Colon (tissue), 2 donors: Measurements from ENCODE around the gene CAPN13.

Source experiments
- FAIRE-seq: peaks from 2 replicates; lab custom pipeline; 2012; peaks lifted over from hg19 to GRCh38; lab: Jason Lieb, UNC
- donor health status: control.
- donor health status: control.

Gene CAPN13

GRCh38 chr2:30764021-30764800, 43.0 kb downstream of the CAPN13 start:
- FAIRE-seq: no peak

DNA sequence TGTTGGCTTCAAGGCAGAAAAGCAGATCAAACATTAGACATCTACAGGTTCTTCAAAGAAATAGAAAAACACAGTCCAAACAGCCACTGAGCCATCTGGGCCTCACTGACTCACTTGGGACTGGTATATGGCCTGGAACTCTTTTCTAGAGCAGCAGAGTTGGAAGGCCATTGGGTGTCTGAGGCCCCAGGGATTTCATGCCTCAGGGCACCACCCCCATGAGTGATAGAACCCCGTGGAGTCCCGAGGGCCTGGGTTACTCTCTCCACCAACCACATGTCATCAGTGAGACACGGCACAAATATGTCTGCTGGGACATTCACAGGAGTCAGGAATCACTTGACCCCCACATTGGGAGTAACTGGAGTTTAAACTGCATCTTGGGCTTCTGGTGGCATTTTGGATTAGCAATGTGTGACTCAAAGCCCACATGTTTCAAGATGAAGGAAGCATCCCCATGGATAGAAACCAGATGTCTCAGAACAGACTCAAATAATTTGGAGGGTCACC, 44.0 kb downstream of the CAPN13 start:
- FAIRE-seq: no peak

DNA sequence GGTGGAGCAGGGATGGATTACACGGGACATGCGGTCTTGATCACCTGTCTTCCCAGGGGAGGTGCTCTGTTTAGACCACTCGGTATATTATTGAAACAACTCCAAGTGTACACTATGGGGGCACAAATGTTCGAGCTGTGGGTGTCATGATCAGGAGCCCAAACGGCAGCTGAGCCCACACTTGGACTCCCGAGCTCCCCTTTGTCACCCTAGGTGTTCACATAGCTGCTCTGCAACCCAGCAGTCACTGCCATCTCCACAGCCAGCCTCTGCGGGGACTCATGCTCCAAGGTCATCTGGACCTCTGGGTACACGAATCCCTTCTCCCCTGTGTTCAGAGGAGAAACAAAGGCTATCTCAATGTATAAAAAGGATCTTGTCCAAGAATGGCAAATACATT, 46.0 kb downstream of the CAPN13 start:
- FAIRE-seq: no peak

- no peak for FAIRE-seq
Measured at GRCh38 chr2:30759481-30759880, 47.8 kb downstream of the CAPN13 start.

DNA sequence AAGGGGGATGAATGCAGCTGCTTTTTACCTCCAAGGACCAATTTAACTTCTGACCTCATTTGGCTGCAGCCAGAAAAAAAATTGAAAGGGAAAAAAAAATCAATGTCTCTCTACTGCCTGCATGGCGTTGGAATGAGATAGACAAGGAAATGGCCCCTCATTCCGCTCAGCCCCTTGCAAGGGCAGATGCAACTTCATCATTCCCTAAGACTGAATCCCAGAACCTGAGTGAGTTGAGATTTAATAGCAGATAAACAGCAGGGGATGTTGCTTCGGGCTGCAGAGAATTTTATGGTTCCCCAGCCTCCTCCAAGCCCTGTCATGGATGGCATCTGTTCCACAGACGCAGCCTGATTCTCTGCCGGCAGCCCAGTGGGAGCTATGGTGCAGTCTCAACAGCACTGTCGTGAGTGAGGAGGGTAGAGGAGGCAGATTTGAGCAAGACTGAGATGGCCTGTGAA, 49.0 kb downstream of the CAPN13 start:
- no peak for FAIRE-seq

DNA sequence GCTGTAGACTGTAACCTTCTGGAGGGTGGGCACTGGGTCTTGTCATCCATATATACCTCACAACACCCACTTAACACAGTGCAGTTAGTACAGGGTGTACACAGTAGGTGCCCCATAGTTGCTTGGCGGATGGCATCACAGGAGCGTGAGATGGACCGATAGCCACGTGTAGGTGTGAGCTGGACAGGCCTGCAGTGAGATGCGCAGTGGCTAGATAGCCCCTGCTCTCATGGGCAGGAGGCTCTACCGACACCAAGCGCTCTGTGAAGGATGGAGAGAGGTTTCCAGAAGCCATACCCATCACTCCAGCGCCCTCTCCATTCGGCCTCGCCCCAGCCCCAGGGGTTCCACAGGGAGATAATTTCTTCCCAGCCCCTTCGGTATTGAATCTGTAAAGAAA, 49.5 kb downstream of the CAPN13 start:
- FAIRE-seq: no peak

- FAIRE-seq: no peak
Measured at GRCh38 chr2:30756971-30757370, 50.3 kb downstream of the CAPN13 start.

DNA sequence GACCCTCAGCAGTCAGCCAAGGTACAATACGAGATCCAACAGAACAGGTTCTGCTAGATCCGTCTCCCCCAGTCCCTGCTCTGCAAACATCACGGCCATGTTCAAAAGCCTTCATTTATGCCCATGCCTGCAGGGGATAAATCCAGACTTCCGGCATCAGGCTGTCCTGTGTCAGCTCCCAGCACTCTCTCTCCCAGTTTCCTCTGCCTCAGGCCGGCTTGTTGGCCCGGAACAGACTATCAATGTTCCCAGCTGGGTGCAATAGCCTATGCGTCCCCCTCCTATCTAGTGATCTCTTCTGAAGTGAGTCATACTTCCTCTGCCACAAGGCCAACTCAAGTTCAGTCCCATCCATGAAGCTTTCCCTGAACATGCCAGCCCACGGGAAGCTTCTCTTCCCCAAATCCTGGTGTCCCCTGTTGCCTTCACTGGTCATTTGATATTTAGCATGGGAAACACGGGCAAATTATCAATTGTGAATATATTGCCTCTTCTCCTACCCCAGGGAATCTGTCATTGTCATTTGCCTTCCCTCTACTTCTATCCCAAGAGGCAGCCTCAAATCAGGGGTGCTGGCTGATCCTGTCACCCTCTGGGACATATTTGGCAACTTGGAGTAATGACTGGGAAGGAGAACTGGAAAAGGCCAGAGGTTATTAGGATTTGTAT, 51.1 kb downstream of the CAPN13 start:
- no peak for FAIRE-seq

DNA sequence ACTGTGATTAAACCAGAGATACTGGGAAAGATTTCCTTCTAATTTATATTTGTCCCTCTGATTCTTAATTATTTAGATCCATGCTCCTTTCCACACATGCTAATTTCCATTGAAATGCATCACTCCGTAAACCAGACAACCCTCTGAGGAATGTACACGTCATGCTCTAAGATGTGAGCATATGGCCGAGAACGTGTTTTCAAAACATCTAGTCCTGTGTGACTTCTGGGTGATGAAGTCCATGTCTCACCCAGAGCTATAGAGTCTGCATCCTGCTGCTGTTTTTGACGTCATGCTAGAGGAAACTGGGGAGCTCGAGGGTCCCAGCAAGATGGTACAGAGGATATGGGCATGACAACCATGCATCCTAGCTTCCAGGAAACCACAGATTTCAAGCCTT, 53.6 kb downstream of the CAPN13 start:
- no peak for FAIRE-seq

- FAIRE-seq: no peak
Measured at GRCh38 chr2:30752811-30753210, 54.4 kb downstream of the CAPN13 start.

DNA sequence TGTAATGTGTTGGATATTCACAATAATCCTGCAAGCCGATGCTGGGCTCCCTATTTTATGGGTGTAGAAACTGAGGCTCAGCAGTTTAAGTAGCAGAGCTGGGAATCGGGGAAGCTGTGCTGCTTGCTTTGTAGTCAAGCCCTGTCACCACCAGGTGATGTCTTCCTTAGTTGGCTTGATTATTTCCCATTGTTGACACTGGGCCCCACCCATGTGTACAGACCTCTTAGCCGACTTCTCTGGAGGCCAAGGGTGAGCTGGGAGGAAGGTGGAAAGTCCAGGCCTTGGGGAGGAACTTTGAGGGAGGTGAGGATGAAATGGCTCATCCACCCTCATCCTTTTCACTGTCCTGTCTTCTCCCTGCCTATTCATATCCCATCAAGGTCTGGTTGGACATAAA, 60.0 kb downstream of the CAPN13 start:
- no peak for FAIRE-seq

- no peak for FAIRE-seq
Measured at GRCh38 chr2:30744823-30745222, 62.4 kb downstream of the CAPN13 start.

DNA sequence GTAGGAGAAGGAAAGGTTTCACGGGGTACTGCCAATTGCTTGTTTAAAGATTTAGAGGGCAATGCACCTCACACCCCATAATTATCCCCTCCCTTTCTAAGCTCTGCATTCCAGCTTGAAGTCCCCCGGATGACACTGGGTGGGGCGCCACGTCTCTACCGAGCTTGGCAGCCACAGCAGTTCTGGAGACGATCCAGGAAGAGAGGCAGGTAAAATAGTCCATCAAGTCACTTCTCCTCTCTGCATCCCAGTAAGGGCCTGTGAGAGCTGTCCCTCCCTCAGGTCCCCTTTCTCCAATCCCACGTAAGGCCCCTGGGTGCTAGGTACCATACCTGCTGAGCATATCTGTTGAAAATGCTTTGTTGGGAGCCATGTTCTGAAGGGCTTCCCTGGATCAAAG, 65.7 kb downstream of the CAPN13 start:
- FAIRE-seq: no peak

GRCh38 chr2:30738141-30738911, 68.9 kb downstream of the CAPN13 start:
- no peak for FAIRE-seq

DNA sequence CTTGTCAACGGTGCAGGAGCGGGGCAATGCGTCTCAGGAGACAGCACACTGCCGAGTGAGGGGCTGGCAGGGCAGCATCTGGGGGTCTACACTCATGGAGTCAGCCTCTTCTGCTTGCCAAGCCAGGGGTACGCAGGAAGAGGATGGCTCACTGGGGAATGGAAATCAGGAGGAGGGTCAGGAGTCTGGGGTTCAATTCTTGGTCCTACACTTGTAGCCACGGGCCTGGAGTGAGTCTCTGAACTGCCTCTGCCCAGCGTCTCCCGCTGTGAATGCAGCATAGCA, 70.0 kb downstream of the CAPN13 start:
- no peak for FAIRE-seq

DNA sequence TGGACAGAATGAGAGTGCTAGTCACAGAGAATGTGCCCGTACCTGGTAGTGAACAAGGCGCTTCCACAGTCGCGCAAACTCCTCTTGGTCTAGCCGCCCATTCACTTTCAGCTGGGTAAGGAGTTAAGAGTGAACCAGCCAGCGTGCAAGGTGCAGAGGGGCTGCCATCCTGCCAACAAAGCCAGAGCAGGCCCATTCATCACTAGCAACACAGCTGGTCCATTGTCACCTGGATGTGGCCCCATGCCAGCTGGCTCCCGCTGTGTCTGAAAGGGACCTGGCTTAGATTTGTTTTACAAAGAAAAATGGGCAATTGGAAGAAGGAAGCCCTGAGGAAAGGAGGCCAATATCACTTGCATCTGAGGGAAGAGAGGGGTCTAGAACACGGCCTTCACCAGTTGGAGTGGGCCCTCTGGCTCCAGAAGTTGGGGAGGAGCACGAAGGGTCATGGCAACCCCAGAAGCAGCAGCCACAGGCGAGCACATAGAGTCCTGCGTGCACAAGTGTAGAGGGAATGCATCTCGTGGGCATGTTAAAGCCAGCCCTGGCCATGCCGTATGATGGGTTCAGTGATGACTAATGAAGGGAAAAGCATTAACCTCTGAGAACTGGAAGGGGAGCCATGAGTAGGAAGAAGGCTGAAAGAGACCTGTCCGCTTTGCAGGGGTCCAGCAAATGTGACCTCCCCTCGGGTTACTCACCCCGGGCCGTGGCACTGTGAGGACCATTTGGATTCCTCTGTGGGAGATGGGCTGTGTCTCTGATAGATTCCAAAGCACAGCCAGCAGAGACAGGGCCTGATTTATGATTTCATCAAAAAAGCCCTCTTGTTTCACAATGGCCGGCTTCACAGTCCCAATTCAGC, 70.6 kb downstream of the CAPN13 start:
- FAIRE-seq: no peak

- no peak for FAIRE-seq
Measured at GRCh38 chr2:30733876-30734520, 73.2 kb downstream of the CAPN13 start.

DNA sequence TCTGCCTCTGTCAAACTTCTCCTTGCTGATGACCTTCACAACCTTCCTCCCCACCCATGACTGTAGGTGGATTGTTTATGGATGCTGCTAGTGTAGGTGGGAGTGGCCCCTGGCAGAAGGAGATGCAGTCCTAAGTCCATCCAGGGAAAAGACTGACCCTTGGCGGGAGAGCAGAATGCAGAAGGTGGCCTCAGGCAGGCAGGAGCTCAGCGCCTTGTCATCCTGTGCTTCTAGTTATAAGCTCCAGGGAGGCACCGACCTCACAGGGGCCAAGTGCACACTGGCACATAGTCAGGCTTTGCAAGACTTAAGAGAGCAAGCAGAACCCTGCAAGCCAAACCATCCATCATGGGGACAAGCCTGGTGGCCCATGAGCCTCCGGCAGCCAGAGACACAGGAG, 74.4 kb downstream of the CAPN13 start:
- FAIRE-seq: no peak

DNA sequence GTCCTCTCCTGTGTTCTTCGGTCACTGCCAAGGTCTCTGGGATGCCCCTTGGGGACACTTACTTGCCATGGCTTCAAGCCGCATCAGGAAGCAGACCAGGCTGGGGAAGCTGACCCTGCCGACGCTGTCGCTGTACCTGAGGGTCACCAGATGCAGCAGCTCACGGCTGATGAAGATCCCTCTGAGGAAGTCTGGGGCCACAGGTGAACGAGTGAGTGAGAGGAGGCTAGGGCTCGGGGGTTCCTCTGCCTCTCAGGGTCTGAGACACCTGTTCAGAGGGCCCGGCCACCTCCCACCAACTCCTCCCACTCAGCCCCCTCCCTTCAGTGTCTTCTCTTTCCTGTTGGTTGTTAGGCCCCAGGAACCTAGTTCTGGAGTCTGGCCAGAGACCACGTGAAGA, 74.9 kb downstream of the CAPN13 start:
- no peak for FAIRE-seq

- no peak for FAIRE-seq
Measured at GRCh38 chr2:30731706-30732105, 75.5 kb downstream of the CAPN13 start.
